ENCODE results near the gene PRSS2.

PRSS2 gene

DNA sequence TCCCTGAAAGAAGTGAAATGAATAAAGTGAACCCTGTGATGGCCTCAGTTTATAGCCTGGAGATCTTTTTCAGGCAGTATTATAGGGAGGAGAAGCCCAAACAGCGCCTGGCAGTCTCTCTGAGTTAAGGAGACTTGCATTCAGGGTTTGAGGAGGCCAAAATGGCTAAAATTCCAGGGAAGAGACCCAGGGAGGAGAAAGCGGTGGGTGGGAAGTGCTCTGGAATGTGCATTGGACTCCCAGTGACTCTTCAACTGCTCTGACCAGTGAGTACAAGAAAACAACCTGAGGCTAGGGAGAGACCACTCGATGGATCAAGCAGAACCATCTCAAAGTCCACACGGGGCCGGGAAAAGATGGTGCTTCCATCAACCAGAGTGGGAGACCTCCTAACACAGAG is 48.8 kb downstream of the PRSS2 start:
- FAIRE-seq (no peak), DNase-seq (ENCODE audit: insufficient read length, low spot score) (no peak)

GRCh38 chr7:142822714-142823113 is 51.9 kb downstream of the PRSS2 start:
- DNase-seq (ENCODE audit: insufficient read length, low spot score) (no peak), FAIRE-seq (no peak)

Measured in HTR-8/SVneo (cell line).